ENCODE data around the gene ODF2. TPM values are rescaled to one million over a fixed set of nuclear protein-coding genes. Genes with fewer than 3 reads are reported as not detected.
"Not testable (repeated sequence)": the region's sequence is repeated elsewhere in the genome, so short reads cannot be mapped to it uniquely, and the experiment has no call there.

Gene ODF2
- total RNA-seq, 1 donor from 2014 or later, result 18.9 TPM

DNA sequence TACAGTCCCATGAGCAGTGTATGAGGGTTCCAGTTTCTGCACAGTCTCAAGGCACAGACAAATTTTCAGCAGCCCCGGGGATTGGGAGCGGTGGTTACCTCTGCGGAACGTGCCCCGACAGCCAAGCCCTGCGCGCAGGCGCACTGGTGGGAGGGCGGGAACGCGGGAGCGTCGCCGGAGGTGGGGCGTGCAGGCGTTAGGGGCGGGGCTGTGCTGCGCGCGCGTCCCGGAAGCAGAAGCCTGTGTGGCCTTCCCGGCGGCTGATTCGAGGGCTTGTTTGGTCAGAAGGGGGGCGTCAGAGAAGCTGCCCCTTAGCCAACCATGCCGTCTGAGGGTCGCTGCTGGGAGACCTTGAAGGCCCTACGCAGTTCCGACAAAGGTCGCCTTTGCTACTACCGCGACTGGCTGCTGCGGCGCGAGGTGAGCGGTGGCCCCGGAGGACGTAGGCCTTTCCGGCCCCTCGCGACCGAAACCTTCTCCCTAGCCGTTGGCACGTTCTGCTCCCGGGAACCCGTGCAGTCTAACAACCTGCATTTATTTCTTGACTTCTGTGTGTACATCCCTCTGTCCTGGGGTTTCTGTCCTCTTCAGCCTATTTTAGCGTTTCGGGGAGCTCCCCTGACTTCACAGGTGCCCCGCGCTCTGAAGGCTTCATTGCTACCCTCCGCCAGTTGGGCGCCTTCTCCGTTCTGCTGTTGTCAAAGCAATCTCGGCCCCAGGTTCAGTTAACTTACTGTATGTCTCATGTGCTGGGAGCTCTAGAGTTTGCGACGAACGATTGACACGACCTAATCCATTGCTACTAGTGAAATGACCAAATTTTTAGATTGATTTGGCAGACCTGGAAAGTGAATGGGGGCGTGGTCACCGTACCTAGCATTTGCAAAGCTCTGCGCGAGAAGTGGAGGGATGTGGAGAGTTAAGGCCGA, 48.9 kb downstream of the ODF2 start, which contains the start of gene GLE1:
Gene GLE1, plus strand, starts transcription at position 235 of the 929 bp plus-strand sequence. Its CDS starts 87 bp downstream, at position 322.
- DNase-seq (ENCODE audit: extremely low spot score in 2 of 2), result peak in 1 of 2 donors; percentile 91
- peak within 1 kb of the TSS; percentile 78 for H3K27ac ChIP-seq
- no peaks in the 10 kb centered on the region for H3K27me3 ChIP-seq
- intact Hi-C loops (cut with DNase I), result no loop called here
- no peaks in the 10 kb centered on the region for H3K9me3 ChIP-seq
- H3K4me3 ChIP-seq, result peak within 1 kb of the TSS; percentile 87 to 92
- H3K4me1 ChIP-seq, result peaks cover 26% of the 10 kb centered on the region
- peaks cover 0 to 16% of the 10 kb centered on the region in 2 donors for H3K36me3 ChIP-seq
- TF ChIP-seq POLR2AphosphoS5 (IDR thresholded peaks at IDR 0.05; ENCODE audit: insufficient read depth in 1 of 2, low read depth in 1 of 2), result peak; percentile 90 to 91
- peak in 1 of 2 donors; percentile 47 for TF ChIP-seq POLR2A (IDR thresholded peaks at IDR 0.05)
- TF ChIP-seq, protein P1, sequence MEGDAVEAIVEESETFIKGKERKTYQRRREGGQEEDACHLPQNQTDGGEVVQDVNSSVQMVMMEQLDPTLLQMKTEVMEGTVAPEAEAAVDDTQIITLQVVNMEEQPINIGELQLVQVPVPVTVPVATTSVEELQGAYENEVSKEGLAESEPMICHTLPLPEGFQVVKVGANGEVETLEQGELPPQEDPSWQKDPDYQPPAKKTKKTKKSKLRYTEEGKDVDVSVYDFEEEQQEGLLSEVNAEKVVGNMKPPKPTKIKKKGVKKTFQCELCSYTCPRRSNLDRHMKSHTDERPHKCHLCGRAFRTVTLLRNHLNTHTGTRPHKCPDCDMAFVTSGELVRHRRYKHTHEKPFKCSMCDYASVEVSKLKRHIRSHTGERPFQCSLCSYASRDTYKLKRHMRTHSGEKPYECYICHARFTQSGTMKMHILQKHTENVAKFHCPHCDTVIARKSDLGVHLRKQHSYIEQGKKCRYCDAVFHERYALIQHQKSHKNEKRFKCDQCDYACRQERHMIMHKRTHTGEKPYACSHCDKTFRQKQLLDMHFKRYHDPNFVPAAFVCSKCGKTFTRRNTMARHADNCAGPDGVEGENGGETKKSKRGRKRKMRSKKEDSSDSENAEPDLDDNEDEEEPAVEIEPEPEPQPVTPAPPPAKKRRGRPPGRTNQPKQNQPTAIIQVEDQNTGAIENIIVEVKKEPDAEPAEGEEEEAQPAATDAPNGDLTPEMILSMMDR (IDR thresholded peaks at IDR 0.05), result no peak

- no peaks in the 10 kb centered on the region for H3K9me3 ChIP-seq
- H3K36me3 ChIP-seq, result peaks cover 0 to 16% of the 10 kb centered on the region in 2 donors
- H3K27me3 ChIP-seq, result no peaks in the 10 kb centered on the region
- peaks cover 26% of the 10 kb centered on the region for H3K4me1 ChIP-seq
- TF ChIP-seq POLR2A (IDR thresholded peaks at IDR 0.05) (no peak), POLR2AphosphoS5 (IDR thresholded peaks at IDR 0.05; ENCODE audit: insufficient read depth in 1 of 2, low read depth in 1 of 2) (no peak)
- TF ChIP-seq, protein P1 (IDR thresholded peaks at IDR 0.05), result no peak
- intact Hi-C loops (cut with DNase I), result no loop called here
- H3K27ac ChIP-seq, result peak overlapping the region; percentile 78
- H3K4me3 ChIP-seq, result peak overlapping the region; percentile 87 to 92
- DNase-seq (ENCODE audit: extremely low spot score in 2 of 2), result no peak
These were observed 49.6 kb downstream of the ODF2 start for GRCh38 chr9:128505414-128505765.

GRCh38 chr9:128505906-128506305, 50.1 kb downstream of the ODF2 start:
- H3K36me3 ChIP-seq, result peaks cover 0 to 17% of the 10 kb centered on the region in 2 donors
- intact Hi-C loops (cut with DNase I); H3K4me3 ChIP-seq; H3K27me3 ChIP-seq; DNase-seq (ENCODE audit: extremely low spot score in 2 of 2); H3K9me3 ChIP-seq; H3K27ac ChIP-seq: not testable (repeated sequence)
- H3K4me1 ChIP-seq, result peaks cover 26% of the 10 kb centered on the region

GRCh38 chr9:128512820-128513219, 57.0 kb downstream of the ODF2 start:
- no peak for DNase-seq (ENCODE audit: extremely low spot score in 2 of 2)
- TF ChIP-seq POLR2AphosphoS5 (IDR thresholded peaks at IDR 0.05; ENCODE audit: insufficient read depth in 1 of 2, low read depth in 1 of 2) (no peak), POLR2A (IDR thresholded peaks at IDR 0.05) (no peak)
- TF ChIP-seq, protein P1 (IDR thresholded peaks at IDR 0.05), result no peak
- Histone ChIP-seq H3K4me1 (no peaks in the 10 kb centered on the region), H3K27ac (no peak overlapping the region), H3K4me3 (no peak overlapping the region), H3K36me3 (peaks cover 0 to 69% of the 10 kb centered on the region in 2 donors), H3K27me3 (no peaks in the 10 kb centered on the region), H3K9me3 (no peaks in the 10 kb centered on the region)
- intact Hi-C loops (cut with DNase I), result no loop called here

GRCh38 chr9:128521956-128522355, 66.2 kb downstream of the ODF2 start:
- TF ChIP-seq, protein P1 (IDR thresholded peaks at IDR 0.05), result no peak
- TF ChIP-seq POLR2AphosphoS5 (IDR thresholded peaks at IDR 0.05; ENCODE audit: insufficient read depth in 1 of 2, low read depth in 1 of 2), result no peak
- H3K36me3 ChIP-seq, result peaks cover 0 to 78% of the 10 kb centered on the region in 2 donors
- DNase-seq (ENCODE audit: extremely low spot score in 2 of 2), result no peak
- H3K4me3 ChIP-seq, result no peak overlapping the region
- no peaks in the 10 kb centered on the region for H3K9me3 ChIP-seq
- intact Hi-C loops (cut with DNase I), result no loop called here
- H3K27ac ChIP-seq, result no peak overlapping the region
- no peaks in the 10 kb centered on the region for H3K27me3 ChIP-seq
- H3K4me1 ChIP-seq, result no peaks in the 10 kb centered on the region

Data from vagina (tissue), 2 donors.